Naive thymus-derived CD4-positive, alpha-beta T cell (primary cell): ENCODE measurements around the gene MPPED2. TPM values are rescaled to one million over a fixed set of nuclear protein-coding genes. Genes with fewer than 3 reads are reported as not detected.

Source experiments
- ATAC-seq: fragments of 150-1000 bp; cut with Tn5 transposase; 2 replicates; pipeline ENCODE4 v1.10.0; 2021; ENCODE audit warnings: mild to moderate bottlenecking, moderate library complexity
- CTCF ChIA-PET: fragments of 350-600 bp; sonication (Branson Sonifier 250); formaldehyde crosslinking; loops from one replicate; lab custom pipeline; 2021; ENCODE audit warnings: antibody characterized with exemption; lab: Charles Lee
- POLR2A ChIA-PET: fragments of 350-600 bp; sonication (Branson Sonifier 250); formaldehyde crosslinking; loops from one replicate; lab custom pipeline; 2021; ENCODE audit warnings: antibody characterized with exemption, inconsistent platforms; lab: Charles Lee
- DNase-seq, 9 donors: peaks; one replicate each; pipeline versions ENCODE4 v3.0.0 to v3.0.0-alpha.2; 2020 to 2022; ENCODE audit warnings: mixed read lengths in 1 of 9
- H3K27ac ChIP-seq: one replicate; pipeline ENCODE4 v1.7.0; 2013; ENCODE audit warnings: mild to moderate bottlenecking, low read depth, low read length, moderate library complexity
- H3K27me3 ChIP-seq, 2 donors: one replicate each; pipeline ENCODE4 v1.7.0; 2013; ENCODE audit warnings: low read length in 2 of 2, mild to moderate bottlenecking in 2 of 2, moderate library complexity in 2 of 2; ENCODE audit not compliant: control insufficient read depth in 2 of 2, insufficient read depth in 2 of 2
- H3K36me3 ChIP-seq, 3 experiments: 1 replicate in 2 of 3; 2 replicates in 1 of 3; pipeline ENCODE4 v1.7.0; 2013; ENCODE audit warnings: low read length in 3 of 3, mild to moderate bottlenecking in 3 of 3, moderate library complexity in 1 of 3; ENCODE audit not compliant: insufficient read depth in 3 of 3, control insufficient read depth in 2 of 3
- H3K4me1 ChIP-seq, 2 donors: one replicate each; pipeline ENCODE4 v1.7.0; 2013; ENCODE audit warnings: low read length in 2 of 2, mild to moderate bottlenecking in 2 of 2, moderate library complexity in 1 of 2; ENCODE audit not compliant: control insufficient read depth in 2 of 2, insufficient read depth in 2 of 2
- H3K4me3 ChIP-seq: 2 replicates; pipeline ENCODE4 v1.7.0; 2013; ENCODE audit warnings: mild to moderate bottlenecking, low read length
- H3K9me3 ChIP-seq, 3 experiments: 1 replicate in 2 of 3; 2 replicates in 1 of 3; pipeline ENCODE4 v1.7.0; 2013; ENCODE audit warnings: low read length in 3 of 3; ENCODE audit not compliant: control insufficient read depth in 2 of 3
- H3K27ac Mint-ChIP-seq, 9 donors: one replicate each; pipeline ENCODE4 v1.8.0; 2020 to 2022; ENCODE audit warnings: mixed read lengths in 9 of 9, mild to moderate bottlenecking in 8 of 9, moderate library complexity in 5 of 9, inconsistent platforms in 2 of 9
- H3K27me3 Mint-ChIP-seq, 5 donors: one replicate each; pipeline ENCODE4 v1.8.0; 2021 to 2022; ENCODE audit warnings: mixed read lengths in 5 of 5, mild to moderate bottlenecking in 1 of 5
- H3K36me3 Mint-ChIP-seq, 5 donors: one replicate each; pipeline ENCODE4 v1.8.0; 2020 to 2022; ENCODE audit warnings: mixed read lengths in 5 of 5, mild to moderate bottlenecking in 3 of 5, inconsistent platforms in 1 of 5
- H3K4me1 Mint-ChIP-seq, 7 donors: one replicate each; pipeline ENCODE4 v1.8.0; 2020 to 2022; ENCODE audit warnings: mixed read lengths in 7 of 7, mild to moderate bottlenecking in 3 of 7, inconsistent platforms in 1 of 7
- H3K4me3 Mint-ChIP-seq, 10 donors: one replicate each; pipeline ENCODE4 v1.8.0; 2020 to 2022; ENCODE audit warnings: mild to moderate bottlenecking in 10 of 10, mixed read lengths in 10 of 10, moderate library complexity in 6 of 10, inconsistent platforms in 2 of 10
- H3K9me3 Mint-ChIP-seq, 11 donors: one replicate each; pipeline ENCODE4 v1.8.0; 2020 to 2022; ENCODE audit warnings: mixed read lengths in 11 of 11, mild to moderate bottlenecking in 4 of 11, inconsistent platforms in 1 of 11, moderate library complexity in 1 of 11
- intact Hi-C, 2 donors: fragments of 100-400 bp; cut with micrococcal nuclease; formaldehyde crosslinking; loops; one replicate each; pipeline ENCODE4 v1.15.1; 2023
- polyA plus RNA-seq, 2 donors: library from polyadenylated mRNA; unstranded; fragments of 300-500 nt; fragmentation: Illumina TruSeq; gene quantifications; one replicate each; pipeline ENCODE4 v1.2.3, GENCODE V29; 2021
- total RNA-seq, 6 experiments: library from RNA in 5 of 6; stranded (reverse) in 5 of 6; gene quantifications; 1 replicate in 5 of 6; 2 replicates in 1 of 6; pipeline ENCODE4 v1.2.3 and lab custom pipeline; 2021 to 2026

Gene MPPED2
- total and polyA plus RNA-seq, 7 experiments from 2014 or later, result 0.09 to 3.5 (median 1.3) TPM; not detected in 2

DNA sequence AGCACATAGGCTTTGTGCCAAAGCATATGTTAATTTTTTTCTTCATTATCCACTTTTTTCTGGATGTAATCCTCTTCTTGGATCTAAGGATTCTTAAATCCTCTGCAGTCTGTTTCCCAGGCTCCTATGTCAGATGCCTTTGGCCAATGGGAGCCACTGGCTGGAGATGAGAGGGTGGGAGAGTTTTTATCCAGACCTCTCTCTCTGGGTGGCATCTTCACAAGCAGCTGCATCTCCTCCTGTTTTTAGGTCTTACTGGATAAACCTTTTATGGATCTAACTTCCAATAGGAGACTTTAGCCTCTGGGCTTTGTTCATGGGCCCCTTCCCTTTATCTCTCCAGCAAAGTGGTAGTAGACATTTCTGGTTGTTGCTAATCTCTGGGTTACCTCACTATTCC is 22.4 kb upstream of the MPPED2 start:
- peaks cover 0 to 7% (median 0%) of the 10 kb centered on the region in 11 donors for H3K9me3 Mint-ChIP-seq
- no peak overlapping the region for H3K27ac Mint-ChIP-seq
- H3K36me3 Mint-ChIP-seq, result no peaks in the 10 kb centered on the region
- ATAC-seq, result no peak
- ChIA-PET CTCF (no interaction called here), POLR2A (no interaction called here)
- intact Hi-C loops, result no loop called here
- H3K27me3 Mint-ChIP-seq, result peaks cover 0 to 6% (median 0%) of the 10 kb centered on the region in 5 donors
- no peaks in the 10 kb centered on the region for H3K36me3 ChIP-seq
- peaks cover 0 to 3% of the 10 kb centered on the region in 2 donors for H3K27me3 ChIP-seq
- H3K9me3 ChIP-seq, result no peaks in the 10 kb centered on the region
- H3K4me3 ChIP-seq, result no peak overlapping the region
- DNase-seq, result no peak
- H3K4me1 ChIP-seq, result no peaks in the 10 kb centered on the region
- H3K4me3 Mint-ChIP-seq, result no peak overlapping the region
- no peak overlapping the region for H3K27ac ChIP-seq
- H3K4me1 Mint-ChIP-seq, result no peaks in the 10 kb centered on the region

DNA sequence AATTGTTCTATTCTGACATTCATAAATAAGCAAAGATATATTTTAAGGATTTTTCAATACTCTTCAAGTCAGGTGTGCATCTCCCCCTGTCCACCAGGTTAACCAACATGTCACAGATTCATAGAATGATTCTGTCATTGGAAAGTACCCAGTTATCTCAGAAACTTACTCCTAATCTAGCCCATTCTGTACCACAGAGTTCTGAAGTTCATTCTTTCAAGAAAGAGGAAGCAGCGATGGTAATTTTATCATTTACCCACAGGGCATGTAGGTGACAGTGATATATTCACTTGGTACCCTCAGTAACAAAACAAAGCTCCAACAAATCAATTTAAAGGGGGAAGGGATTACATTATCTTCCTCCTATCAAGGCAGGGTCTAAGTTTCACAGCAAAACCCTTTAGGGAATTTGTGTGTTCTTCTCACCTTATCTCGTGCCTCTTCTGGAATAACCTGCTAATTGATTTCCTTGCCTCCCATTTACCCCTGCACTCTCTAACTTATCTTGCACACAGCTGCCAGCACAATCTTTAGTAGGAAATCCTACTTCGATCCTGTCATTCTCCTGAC is 19.0 kb upstream of the MPPED2 start:
- Mint-ChIP-seq H3K27ac (no peak overlapping the region), H3K4me3 (no peak overlapping the region), H3K36me3 (no peaks in the 10 kb centered on the region), H3K9me3 (peaks cover 0 to 8% (median 0%) of the 10 kb centered on the region in 11 donors), H3K27me3 (peaks cover 0 to 6% (median 0%) of the 10 kb centered on the region in 5 donors), H3K4me1 (no peaks in the 10 kb centered on the region)
- H3K4me3 ChIP-seq, result no peak overlapping the region
- intact Hi-C loops, result no loop called here
- ChIA-PET CTCF (no interaction called here), POLR2A (no interaction called here)
- no peaks in the 10 kb centered on the region for H3K36me3 ChIP-seq
- DNase-seq (no peak), ATAC-seq (no peak)
- no peaks in the 10 kb centered on the region for H3K9me3 ChIP-seq
- H3K4me1 ChIP-seq, result no peaks in the 10 kb centered on the region
- no peaks in the 10 kb centered on the region for H3K27me3 ChIP-seq
- H3K27ac ChIP-seq, result no peak overlapping the region

DNA sequence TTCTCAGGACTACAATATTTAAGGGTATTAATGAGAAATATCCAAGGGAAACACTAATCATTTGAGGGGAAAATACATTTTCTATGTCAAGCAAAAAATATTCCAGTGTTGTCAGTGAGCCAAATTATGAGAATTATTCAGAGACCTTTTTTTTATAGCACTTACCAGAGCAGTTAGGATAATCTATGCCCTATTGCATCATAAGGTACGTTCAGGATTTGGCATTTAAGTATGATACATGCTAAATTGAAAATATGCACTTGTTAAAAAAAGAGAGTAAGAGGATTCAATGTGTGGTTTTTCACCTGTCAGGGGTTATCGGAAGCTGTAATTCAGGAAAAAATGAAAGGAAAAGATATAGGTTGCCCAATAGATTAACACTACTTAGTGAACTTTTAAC is 17.2 kb upstream of the MPPED2 start:
- ChIA-PET CTCF (no interaction called here), POLR2A (no interaction called here)
- no peak for DNase-seq
- no peak overlapping the region for H3K27ac ChIP-seq
- Mint-ChIP-seq H3K4me1 (no peaks in the 10 kb centered on the region), H3K9me3 (peaks cover 0 to 8% (median 0%) of the 10 kb centered on the region in 11 donors), H3K4me3 (no peak overlapping the region), H3K36me3 (no peaks in the 10 kb centered on the region), H3K27me3 (peaks cover 0 to 6% (median 0%) of the 10 kb centered on the region in 5 donors), H3K27ac (no peak overlapping the region)
- no peaks in the 10 kb centered on the region for H3K9me3 ChIP-seq
- no peaks in the 10 kb centered on the region for H3K4me1 ChIP-seq
- no peak overlapping the region for H3K4me3 ChIP-seq
- H3K27me3 ChIP-seq, result no peaks in the 10 kb centered on the region
- no peaks in the 10 kb centered on the region for H3K36me3 ChIP-seq
- intact Hi-C loops, result no loop called here
- ATAC-seq, result no peak

DNA sequence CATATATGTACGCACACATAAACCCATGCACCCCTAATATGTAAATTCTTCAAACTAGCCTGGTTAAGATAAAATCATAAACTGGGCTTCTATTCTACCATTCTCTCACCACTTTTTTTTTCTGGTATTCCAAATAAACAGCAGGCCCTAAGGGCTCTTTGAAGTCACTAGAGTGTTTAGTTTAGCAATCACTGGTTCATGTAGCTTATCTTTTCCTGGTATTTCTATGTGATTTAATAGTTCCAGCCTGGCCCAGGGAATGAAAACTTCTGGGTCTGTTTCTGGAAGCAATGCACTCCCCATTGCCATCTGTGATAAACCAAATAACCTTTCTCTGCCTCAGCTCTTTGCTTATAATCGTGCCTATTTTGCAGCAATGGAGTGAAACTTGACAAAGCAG is 10.7 kb upstream of the MPPED2 start:
- POLR2A ChIA-PET, result no interaction called here
- ATAC-seq (no peak), DNase-seq (no peak)
- Mint-ChIP-seq H3K36me3 (no peaks in the 10 kb centered on the region), H3K4me1 (no peaks in the 10 kb centered on the region), H3K27me3 (peaks cover 0 to 7% (median 0%) of the 10 kb centered on the region in 5 donors), H3K27ac (no peak overlapping the region), H3K9me3 (peaks cover 0 to 6% (median 0%) of the 10 kb centered on the region in 11 donors), H3K4me3 (no peak overlapping the region)
- no peaks in the 10 kb centered on the region for H3K36me3 ChIP-seq
- H3K27ac ChIP-seq, result no peak overlapping the region
- H3K9me3 ChIP-seq, result no peaks in the 10 kb centered on the region
- no peaks in the 10 kb centered on the region for H3K4me1 ChIP-seq
- no peaks in the 10 kb centered on the region for H3K27me3 ChIP-seq
- no peak overlapping the region for H3K4me3 ChIP-seq
- intact Hi-C loops, result no loop called here
- CTCF ChIA-PET, result no interaction called here

DNA sequence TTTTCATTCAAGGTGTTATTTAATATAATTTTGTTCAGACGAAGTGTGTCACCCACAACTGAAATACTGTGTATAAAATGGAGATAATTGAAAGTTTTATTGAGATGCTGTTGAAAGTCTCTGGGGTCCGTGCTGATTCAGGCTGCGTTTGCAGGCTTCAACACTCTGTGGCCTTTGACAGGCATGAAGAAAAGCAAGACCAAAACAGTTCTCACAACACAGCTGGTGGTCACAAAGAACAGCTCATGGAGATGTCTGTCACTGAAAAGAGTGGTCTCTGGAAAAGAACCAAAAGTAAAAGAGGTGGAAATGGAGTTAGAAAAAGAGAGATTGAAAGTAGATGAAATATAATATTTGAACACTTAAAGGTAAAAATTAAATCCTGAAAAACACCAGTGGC is 9.8 kb upstream of the MPPED2 start:
- POLR2A ChIA-PET, result no interaction called here
- CTCF ChIA-PET, result no interaction called here
- intact Hi-C loops, result no loop called here
- H3K9me3 Mint-ChIP-seq, result peaks cover 0 to 6% (median 0%) of the 10 kb centered on the region in 11 donors
- Histone ChIP-seq H3K4me1 (no peaks in the 10 kb centered on the region), H3K27me3 (no peaks in the 10 kb centered on the region), H3K9me3 (no peaks in the 10 kb centered on the region), H3K4me3 (no peak overlapping the region), H3K27ac (no peak overlapping the region), H3K36me3 (no peaks in the 10 kb centered on the region)
- H3K27ac Mint-ChIP-seq, result no peak overlapping the region
- H3K4me1 Mint-ChIP-seq, result no peaks in the 10 kb centered on the region
- H3K4me3 Mint-ChIP-seq, result no peak overlapping the region
- no peak for DNase-seq
- H3K27me3 Mint-ChIP-seq, result peaks cover 0 to 14% (median 3%) of the 10 kb centered on the region in 5 donors
- no peaks in the 10 kb centered on the region for H3K36me3 Mint-ChIP-seq
- ATAC-seq, result no peak

DNA sequence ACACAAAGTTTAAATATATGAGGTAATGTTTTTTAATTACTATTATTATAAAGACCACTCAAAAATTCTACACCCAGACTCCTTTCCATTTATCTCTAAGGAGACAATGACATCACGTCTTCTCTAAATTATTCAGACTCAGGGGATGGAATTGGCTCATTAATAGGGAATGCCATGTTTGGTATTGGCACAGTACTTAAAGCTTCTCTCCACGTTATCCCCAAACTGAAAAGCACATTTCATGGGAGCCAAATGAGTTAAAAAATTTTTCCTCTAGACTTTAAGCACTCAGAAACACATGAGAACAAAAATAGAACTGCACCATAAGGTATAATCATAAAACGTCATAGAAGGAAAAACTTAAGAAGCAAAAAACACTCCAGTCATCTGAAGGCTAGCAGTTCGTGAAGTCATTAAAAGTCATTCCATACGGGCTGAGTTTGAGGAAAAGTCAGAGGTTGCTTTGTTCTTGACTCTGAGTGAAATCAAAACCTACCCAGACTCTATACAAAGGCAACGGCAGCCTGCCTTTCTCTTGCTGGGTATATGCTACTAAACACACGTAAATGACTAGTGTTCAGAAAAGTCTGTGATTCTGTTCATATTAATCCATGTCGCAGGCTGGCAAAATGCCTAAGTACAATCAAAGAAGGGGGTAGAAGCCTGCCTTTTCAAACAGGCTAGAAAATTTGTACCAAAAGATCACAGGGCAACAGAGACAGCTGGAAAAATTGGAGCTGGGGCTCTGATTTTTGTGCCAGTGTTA is 8.7 kb upstream of the MPPED2 start:
- Mint-ChIP-seq H3K36me3 (no peaks in the 10 kb centered on the region), H3K4me3 (no peak overlapping the region), H3K4me1 (no peaks in the 10 kb centered on the region), H3K27me3 (peaks cover 0 to 14% (median 3%) of the 10 kb centered on the region in 5 donors), H3K27ac (no peak overlapping the region), H3K9me3 (peaks cover 0 to 6% (median 0%) of the 10 kb centered on the region in 11 donors)
- Histone ChIP-seq H3K4me1 (no peaks in the 10 kb centered on the region), H3K27me3 (no peaks in the 10 kb centered on the region), H3K27ac (no peak overlapping the region), H3K9me3 (no peaks in the 10 kb centered on the region), H3K36me3 (no peaks in the 10 kb centered on the region), H3K4me3 (no peak overlapping the region)
- ChIA-PET CTCF (no interaction called here), POLR2A (no interaction called here)
- ATAC-seq (no peak), DNase-seq (no peak)
- intact Hi-C loops, result no loop called here
